ENCODE data around the gene VSTM1. TPM values are rescaled to one million over a fixed set of nuclear protein-coding genes. Genes with fewer than 3 reads are reported as not detected.

VSTM1 gene
- total RNA-seq, 6 experiments from 2014 or later = 0.37 TPM; not detected in 5

- intact Hi-C loops (cut with DNase I) = loop anchor here (10.0 kb wide), 2 partner anchors 167 to 177 kb away; no protein-coding TSS in a partner anchor
- Histone ChIP-seq H3K4me1 (no peaks in the 10 kb centered on the region), H3K9me3 (no peaks in the 10 kb centered on the region), H3K36me3 (no peaks in the 10 kb centered on the region), H3K27ac (no peak overlapping the region), H3K4me3 (no peak overlapping the region), H3K27me3 (peaks cover 0 to 5% of the 10 kb centered on the region in 2 donors)
- WGBS (ENCODE audit: insufficient coverage, low coverage, low lambda C conversion rate, missing lambda C conversion rate) = 40% methylated on average over 1 of the region's 8 CpGs
- DNase-seq (no peak), ATAC-seq (no peak)
- no peak for TF ChIP-seq CTCF (IDR thresholded peaks at IDR 0.05)
- TF ChIP-seq POLR2A (IDR thresholded peaks at IDR 0.05) = no peak
Observed at GRCh38 chr19:54021363-54021762, 42.3 kb downstream of the VSTM1 start.

GRCh38 chr19:54017261-54017660 is 46.4 kb downstream of the VSTM1 start:
- intact Hi-C loops (cut with DNase I) = loop anchor here in 1 of 2 donors (10.0 kb wide), 1 partner anchor 102 kb away; no protein-coding TSS in a partner anchor
- no peaks in the 10 kb centered on the region for H3K9me3 ChIP-seq
- H3K4me1 ChIP-seq = no peaks in the 10 kb centered on the region
- 52% methylated on average over 4 of the region's 4 CpGs for WGBS (ENCODE audit: insufficient coverage, low coverage, low lambda C conversion rate, missing lambda C conversion rate)
- no peaks in the 10 kb centered on the region for H3K36me3 ChIP-seq
- ATAC-seq (no peak), DNase-seq (no peak)
- no peak overlapping the region for H3K27ac ChIP-seq
- H3K4me3 ChIP-seq = no peak overlapping the region
- TF ChIP-seq CTCF (IDR thresholded peaks at IDR 0.05) = no peak
- TF ChIP-seq POLR2A (IDR thresholded peaks at IDR 0.05) = no peak
- no peaks in the 10 kb centered on the region for H3K27me3 ChIP-seq

GRCh38 chr19:54014920-54015560 is 48.7 kb downstream of the VSTM1 start:
- no peak for DNase-seq
- intact Hi-C loops (cut with DNase I) = loop anchor here in 1 of 2 donors (10.0 kb wide), 1 partner anchor 100 kb away; no protein-coding TSS in a partner anchor
- Histone ChIP-seq H3K36me3 (no peaks in the 10 kb centered on the region), H3K9me3 (no peaks in the 10 kb centered on the region), H3K27ac (no peak overlapping the region), H3K4me3 (no peak overlapping the region), H3K4me1 (no peaks in the 10 kb centered on the region), H3K27me3 (no peaks in the 10 kb centered on the region)
- 26% methylated on average over 18 of the region's 19 CpGs for WGBS (ENCODE audit: insufficient coverage, low coverage, low lambda C conversion rate, missing lambda C conversion rate)
- no peak for TF ChIP-seq POLR2A (IDR thresholded peaks at IDR 0.05)
- TF ChIP-seq CTCF (IDR thresholded peaks at IDR 0.05) = no peak
- ATAC-seq = no peak

GRCh38 chr19:54013866-54014265 is 49.8 kb downstream of the VSTM1 start:
- H3K9me3 ChIP-seq = no peaks in the 10 kb centered on the region
- no peak for DNase-seq
- H3K27ac ChIP-seq = no peak overlapping the region
- no peak overlapping the region for H3K4me3 ChIP-seq
- H3K36me3 ChIP-seq = no peaks in the 10 kb centered on the region
- intact Hi-C loops (cut with DNase I) = loop anchor here in 1 of 2 donors (10.0 kb wide), 1 partner anchor 99 kb away; no protein-coding TSS in a partner anchor
- WGBS (ENCODE audit: insufficient coverage, low coverage, low lambda C conversion rate, missing lambda C conversion rate) = 63% methylated on average over 8 of the region's 8 CpGs
- H3K4me1 ChIP-seq = no peaks in the 10 kb centered on the region
- TF ChIP-seq POLR2A (IDR thresholded peaks at IDR 0.05) (no peak), CTCF (IDR thresholded peaks at IDR 0.05) (no peak)
- no peaks in the 10 kb centered on the region for H3K27me3 ChIP-seq
- no peak for ATAC-seq
